ENCODE measurements around the gene DMC1.
A peak's percentile ranks its signal among the peaks of the same experiment; 100 is the strongest.
"Not testable (repeated sequence)": the region's sequence is repeated elsewhere in the genome, so short reads cannot be mapped to it uniquely, and the experiment has no call there.

Gene DMC1

DNA sequence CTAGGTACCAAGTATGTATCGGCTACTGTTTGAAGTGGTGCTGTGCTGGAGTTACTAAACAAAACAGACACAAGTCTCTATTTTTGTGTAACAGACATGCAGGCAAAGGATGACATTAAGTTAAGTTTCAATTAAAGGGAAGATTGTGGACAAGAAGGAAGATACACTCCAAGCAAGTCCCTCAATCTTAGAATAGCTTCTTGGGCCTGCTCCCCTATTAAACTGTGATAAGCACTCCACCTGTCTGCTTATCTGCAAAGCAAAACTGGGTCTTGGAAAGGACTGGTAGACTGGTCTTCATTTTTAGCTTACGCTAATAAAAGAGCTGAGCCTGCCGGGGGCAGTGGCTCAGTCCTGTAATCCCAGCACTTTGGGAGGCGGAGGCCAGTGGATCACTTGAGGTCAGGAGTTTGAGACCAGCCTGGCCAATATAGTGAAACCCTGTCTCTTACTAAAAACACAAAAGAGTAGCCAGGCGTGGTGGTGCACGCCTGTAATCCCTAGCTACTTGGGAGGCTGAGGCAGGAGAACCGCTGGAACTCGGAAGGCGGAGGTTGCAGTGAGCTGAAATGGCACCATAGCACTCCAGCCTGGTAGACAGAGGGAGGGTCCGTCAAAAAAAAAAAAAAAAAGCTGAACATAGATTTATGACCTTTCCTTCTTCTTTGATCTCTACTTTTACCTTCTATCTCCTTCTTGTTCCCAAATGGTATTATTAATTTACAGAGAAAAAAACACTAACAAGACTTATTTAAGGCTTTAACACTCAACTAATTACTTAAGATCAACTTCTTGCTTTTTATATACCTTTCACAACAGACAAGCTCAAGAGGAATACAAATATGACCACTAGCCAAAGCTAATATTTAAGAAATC lies 67.9 kb downstream of the DMC1 start:
- no peak for DNase-seq (ENCODE audit: low spot score)

GRCh38 chr22:38497869-38498268 lies 72.1 kb downstream of the DMC1 start:
- DNase-seq (ENCODE audit: low spot score), result no peak

DNA sequence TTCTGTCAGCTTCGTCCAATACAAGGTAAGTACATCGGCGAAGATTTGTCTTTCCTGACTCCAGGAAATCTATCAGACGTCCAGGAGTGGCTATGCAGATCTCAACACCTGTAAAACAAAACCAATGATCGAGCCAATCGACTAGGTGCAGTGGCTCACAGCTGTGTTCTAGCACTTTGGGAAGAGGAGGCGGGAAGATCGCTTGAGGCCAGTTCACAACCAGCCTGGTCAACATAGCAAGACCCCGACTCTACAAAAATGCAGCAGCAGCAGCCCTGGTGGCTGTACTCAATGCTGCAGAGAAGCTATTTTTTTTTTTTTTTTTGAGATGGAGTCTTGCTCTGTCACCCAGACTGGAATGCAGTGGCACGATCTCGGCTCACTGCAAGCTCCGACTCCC lies 75.0 kb downstream of the DMC1 start:
- DNase-seq (ENCODE audit: low spot score), result no peak

DNA sequence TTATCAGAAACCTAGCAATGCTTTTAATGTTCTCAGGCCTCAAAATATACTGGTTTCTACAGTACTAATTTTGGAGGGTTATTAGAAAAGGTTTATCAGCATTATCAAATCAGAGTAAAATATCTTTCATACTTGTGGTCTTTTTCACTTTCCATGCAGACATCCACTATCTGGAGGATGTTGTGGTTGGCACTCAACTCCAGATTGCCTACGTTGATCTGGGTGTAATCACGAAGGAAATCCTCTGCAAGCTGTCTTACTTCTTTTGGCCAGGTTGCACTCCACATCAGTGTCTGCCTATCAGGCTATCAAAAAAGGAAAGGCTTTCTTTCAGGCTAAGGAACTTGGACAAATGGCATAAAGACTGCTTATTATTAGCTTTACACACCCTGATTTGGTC lies 75.5 kb downstream of the DMC1 start:
- DNase-seq (ENCODE audit: low spot score), result no peak

GRCh38 chr22:38491707-38492348 lies 78.2 kb downstream of the DMC1 start:
- DNase-seq (ENCODE audit: low spot score), result no peak

- DNase-seq (ENCODE audit: low spot score), result peak; percentile 67
Observed at GRCh38 chr22:38490915-38491314, 79.1 kb downstream of the DMC1 start.

- DNase-seq (ENCODE audit: low spot score), result no peak
Observed at GRCh38 chr22:38490475-38490874, 79.5 kb downstream of the DMC1 start.

- DNase-seq (ENCODE audit: low spot score), result no peak
Observed at GRCh38 chr22:38489561-38490145, 80.3 kb downstream of the DMC1 start.

DNA sequence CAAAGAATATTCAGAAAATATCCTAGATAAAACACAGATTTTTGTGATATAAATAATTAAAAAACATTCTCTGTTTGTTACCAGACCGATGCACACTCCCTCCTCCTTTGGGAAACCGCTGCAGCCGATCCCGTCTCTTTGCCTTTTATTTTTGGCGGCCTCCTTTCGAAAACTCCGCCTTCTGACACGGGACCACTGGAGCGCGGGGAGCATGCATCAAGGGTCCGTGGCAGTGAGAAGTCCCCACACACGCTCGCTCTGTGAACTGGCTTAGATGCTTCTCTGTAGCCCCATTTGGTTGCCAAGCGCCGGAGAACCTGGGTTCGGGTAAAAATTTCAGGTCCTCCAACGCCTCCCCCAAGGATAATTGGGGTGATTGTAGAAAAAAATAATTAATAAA lies 80.8 kb downstream of the DMC1 start:
- no peak for DNase-seq (ENCODE audit: low spot score)

DNA sequence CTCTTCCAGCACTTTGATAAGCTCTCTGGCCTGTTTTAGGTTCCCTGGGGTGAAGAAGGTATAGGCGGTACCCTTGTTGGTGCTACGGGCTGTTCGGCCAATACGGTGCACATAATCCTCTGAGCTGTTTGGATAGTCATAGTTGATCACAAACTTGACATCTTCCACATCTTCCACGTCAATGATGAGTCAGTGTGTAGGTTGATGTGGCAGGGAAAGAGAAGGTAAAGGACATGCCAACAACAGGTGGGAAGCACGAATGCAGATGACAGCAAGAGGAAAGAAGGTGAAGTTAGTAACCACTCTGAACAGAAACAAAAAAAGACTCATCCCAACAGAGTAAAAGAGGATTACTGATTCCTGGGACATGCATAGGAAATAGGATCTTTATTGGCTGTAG lies 82.0 kb downstream of the DMC1 start:
- DNase-seq (ENCODE audit: low spot score), result no peak

DNA sequence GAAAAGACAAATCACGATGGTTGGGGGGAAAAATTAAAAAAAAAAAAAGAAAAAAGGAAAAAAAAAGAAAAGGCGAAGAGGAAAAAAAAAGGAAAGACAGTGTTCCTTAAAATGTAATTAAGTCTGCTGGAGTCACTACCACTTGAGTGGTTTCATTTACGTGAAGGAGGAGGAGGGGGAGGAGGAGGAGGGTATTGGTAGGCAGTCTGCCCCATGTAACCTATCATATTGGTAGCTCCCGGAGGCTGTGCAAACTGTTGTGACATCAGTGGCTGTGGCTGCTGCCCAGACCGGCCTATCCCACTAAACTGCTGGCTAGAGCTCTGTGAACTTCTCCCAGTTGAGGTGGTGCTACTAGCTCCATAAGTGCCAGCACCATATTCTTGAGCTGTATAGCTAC lies 84.2 kb downstream of the DMC1 start:
- no peak for DNase-seq (ENCODE audit: low spot score)

GRCh38 chr22:38484244-38484643 lies 85.7 kb downstream of the DMC1 start:
- DNase-seq (ENCODE audit: low spot score), result no peak

- DNase-seq (ENCODE audit: low spot score), result no peak
Observed at GRCh38 chr22:38482662-38483308, 87.2 kb downstream of the DMC1 start.

DNA sequence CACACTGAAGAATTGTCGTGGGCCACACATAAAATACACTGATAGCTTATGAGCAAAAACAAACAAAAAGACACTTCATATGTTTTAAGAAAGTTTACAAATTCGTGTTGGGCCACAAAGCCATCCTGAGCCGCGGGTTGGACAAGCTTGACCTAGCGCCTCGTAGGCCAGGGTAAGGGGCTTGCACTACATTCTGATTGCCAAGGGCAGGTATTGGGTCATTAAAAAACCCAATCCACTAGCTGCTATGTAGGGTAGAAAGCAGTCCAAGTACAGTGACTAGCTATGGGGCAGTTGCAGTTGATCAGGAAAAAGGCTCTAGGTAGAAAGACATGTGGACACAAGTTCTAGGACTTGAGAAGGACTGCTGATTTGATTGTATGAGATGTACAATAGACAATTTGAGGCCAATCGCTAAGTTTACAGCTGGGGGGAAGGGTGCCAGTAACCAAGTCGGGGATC lies 88.1 kb downstream of the DMC1 start:
- DNase-seq (ENCODE audit: low spot score), result no peak

- no peak for DNase-seq (ENCODE audit: low spot score)
Observed at GRCh38 chr22:38481162-38481870, 88.7 kb downstream of the DMC1 start.

DNA sequence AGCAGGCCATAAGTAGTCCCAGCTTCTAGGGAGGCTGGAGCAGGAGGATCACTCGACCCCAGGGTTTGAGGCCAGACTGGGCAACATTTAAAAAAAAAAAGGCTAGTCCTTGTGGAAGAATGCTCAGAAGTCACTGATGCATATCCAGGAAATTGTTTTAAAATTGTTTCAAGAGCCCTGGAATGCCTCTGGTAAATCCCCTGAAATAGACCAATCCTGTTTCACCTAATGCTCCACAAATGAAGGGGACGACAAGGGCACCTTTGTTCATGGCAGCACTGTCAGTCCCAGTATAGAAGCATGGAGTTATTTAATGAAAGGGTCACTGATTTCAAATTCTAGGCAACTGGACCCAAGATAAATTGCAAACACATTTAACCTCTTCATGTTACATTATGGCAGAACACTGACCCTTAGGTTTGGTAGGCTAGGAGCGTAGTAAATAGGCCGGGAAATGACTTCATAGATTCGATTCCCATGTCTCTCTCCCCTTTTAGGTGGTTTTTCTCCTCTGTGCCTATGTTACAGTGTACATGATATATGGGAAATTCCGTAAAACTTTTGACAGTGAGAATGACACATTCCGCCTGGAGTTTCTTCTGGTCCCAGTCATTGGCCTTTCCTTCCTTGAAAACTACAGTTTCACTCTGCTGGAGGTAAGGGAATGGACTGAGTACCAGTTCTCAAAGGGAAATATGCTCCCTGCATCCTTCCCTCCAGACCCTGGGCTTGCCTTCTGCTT lies 90.7 kb downstream of the DMC1 start:
- no peak for DNase-seq (ENCODE audit: low spot score)

DNA sequence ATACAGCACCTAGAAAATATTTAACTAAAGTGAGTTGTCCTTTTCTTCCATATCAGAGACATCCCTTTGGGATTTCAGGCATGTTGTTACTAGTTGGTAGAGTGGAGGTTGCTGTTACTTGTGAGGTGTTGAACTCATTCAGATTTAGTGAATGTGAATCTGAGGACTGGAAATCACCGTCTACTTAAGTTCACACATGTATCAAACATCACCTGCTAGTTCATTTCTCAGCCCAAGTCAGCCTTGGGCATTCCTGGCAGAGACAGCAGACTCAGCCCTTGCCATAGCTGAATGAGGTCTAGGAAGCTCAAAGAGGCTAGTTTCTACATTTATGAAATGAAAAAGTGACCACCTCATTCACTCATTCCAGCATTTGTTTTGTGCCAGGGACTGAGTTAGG lies 92.4 kb downstream of the DMC1 start:
- DNase-seq (ENCODE audit: low spot score), result no peak

GRCh38 chr22:38474003-38474607 lies 95.9 kb downstream of the DMC1 start:
- no peak for DNase-seq (ENCODE audit: low spot score)

DNA sequence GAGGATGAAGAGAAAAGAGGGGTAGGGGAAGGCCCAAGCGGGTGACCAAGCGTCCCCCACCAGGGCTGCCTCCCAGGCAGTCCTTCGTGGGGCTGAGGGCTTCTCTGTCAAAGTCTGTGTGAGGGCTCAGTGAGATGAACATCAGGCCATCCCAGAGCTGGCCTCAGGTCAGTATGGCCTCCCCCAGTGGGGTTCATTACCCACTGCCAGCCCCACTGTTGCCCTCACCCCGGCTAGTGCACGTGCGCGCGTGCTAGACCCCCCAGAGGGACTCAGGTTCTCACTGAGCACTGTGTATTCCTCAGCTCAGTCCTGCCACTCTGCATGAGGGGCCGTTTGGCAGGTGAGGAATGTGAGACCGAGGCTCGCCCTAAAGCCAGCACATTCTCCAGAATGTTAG lies 98.7 kb downstream of the DMC1 start:
- DNase-seq (ENCODE audit: low spot score), result no peak

DNA sequence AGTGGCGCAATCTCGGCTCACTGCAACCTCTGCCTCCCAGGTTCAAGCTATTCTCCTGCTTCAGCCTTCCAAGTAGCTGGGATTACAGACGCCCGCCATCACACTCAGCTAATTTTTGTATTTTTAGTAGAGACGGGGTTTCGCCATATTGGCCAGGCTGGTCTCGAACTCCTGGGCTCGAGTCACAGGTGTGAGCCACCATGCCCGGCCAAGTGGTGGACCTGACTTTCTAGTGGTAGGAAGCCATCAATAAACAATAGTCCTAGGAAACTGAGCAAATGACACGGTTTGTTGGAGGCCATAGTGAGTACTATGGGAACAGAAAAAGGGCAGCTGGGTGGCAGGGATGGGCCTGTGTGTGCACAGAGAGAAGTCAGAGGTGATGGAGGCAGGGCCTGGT lies 99.8 kb downstream of the DMC1 start:
- DNase-seq (ENCODE audit: low spot score), result not testable (repeated sequence)

DNA sequence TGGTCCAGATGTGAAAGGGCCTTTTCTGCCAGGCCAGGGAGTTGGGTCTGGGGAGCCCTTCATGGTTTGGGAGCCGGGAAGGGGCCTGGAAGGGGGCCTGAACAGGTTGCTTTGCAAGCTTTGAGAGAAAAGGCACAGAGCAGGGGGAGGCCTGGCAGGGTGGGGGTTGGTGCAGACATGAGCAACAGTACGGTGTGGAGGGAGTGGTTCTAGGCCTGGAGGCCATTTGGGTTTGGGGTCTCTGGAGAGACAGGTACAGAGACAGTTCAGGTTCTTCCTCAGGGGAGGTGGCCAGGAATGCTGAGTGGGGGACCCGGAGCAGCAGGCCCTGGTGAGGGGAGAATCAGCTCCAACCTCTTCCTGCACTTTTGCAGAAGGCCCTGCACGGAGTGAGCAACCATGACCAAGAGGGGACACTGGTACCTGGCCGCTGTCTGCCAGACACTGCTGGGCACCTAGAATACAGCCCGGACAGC lies 100.6 kb downstream of the DMC1 start:
- no peak for DNase-seq (ENCODE audit: low spot score)

All from AG08396 (cell line).